IMR-90 (cell line): ENCODE measurements around the gene UBXN11. TPM values are rescaled to one million over a fixed set of nuclear protein-coding genes. Genes with fewer than 3 reads are reported as not detected.
A peak's percentile ranks its signal among the peaks of the same experiment; 100 is the strongest.

Experiments
- ATAC-seq: fragments of 200-7000 bp; cut with Tn5 transposase; 2 replicates; pipeline ENCODE4 v1.9.1; 2020; ENCODE audit warnings: low read depth, mild to moderate bottlenecking, moderate library complexity
- BruUV-seq: library from RNA; stranded (reverse); fragments of 400-500 nt; replicated peaks from 2 replicates; lab custom pipeline; 2021; lab: Mats Ljungman, UMichigan
- CTCF ChIA-PET: fragments of 300-600 bp; formaldehyde crosslinking; extraction: SDS; loops from one replicate; lab custom pipeline; 2021; ENCODE audit warnings: antibody characterized with exemption; lab: Yijun Ruan, JAX
- POLR2A ChIA-PET: fragments of 300-600 bp; sonication (Branson Sonifier 250); formaldehyde crosslinking; loops from one replicate; lab custom pipeline; 2022; ENCODE audit warnings: antibody characterized with exemption; ENCODE audit not compliant: unreplicated experiment; lab: Charles Lee
- DNase-seq: peaks from one replicate; pipeline ENCODE4 v3.0.0; 2013
- H2AFZ ChIP-seq: replicated peaks from 2 replicates; pipeline ENCODE3; 2013; ENCODE audit warnings: low read length, mild to moderate bottlenecking; ENCODE audit not compliant: poor library complexity
- H2AK5ac ChIP-seq: 2 replicates; pipeline ENCODE4 v1.6.1; 2013; ENCODE audit warnings: low read depth, low read length, inconsistent platforms
- H2AK9ac ChIP-seq: replicated peaks from 2 replicates; pipeline ENCODE3; 2013; ENCODE audit warnings: mild to moderate bottlenecking, low read depth, low read length, moderate library complexity; ENCODE audit not compliant: poor library complexity
- H2BK120ac ChIP-seq: 2 replicates; pipeline ENCODE4 v1.6.1; 2013; ENCODE audit warnings: low read depth, low read length, inconsistent platforms
- H2BK15ac ChIP-seq: 3 replicates; pipeline ENCODE4 v1.6.1; 2013; ENCODE audit warnings: low read depth, low read length, inconsistent platforms
- H2BK20ac ChIP-seq: 2 replicates; pipeline ENCODE4 v1.6.1; 2013; ENCODE audit warnings: low read depth, mild to moderate bottlenecking, inconsistent platforms, low read length, moderate library complexity
- H2BK5ac ChIP-seq: 2 replicates; pipeline ENCODE4 v1.6.1; 2013; ENCODE audit warnings: mild to moderate bottlenecking, low read depth, low read length, inconsistent platforms; ENCODE audit not compliant: poor library complexity, severe bottlenecking
- H3K14ac ChIP-seq: replicated peaks from 2 replicates; pipeline ENCODE4 v1.6.1; 2013; ENCODE audit warnings: low read depth, low read length, inconsistent platforms
- H3K18ac ChIP-seq: 2 replicates; pipeline ENCODE4 v1.6.1; 2013; ENCODE audit warnings: low read depth, low read length, control low read depth
- H3K23ac ChIP-seq: 2 replicates; pipeline ENCODE4 v1.6.1; 2013; ENCODE audit warnings: low read depth, low read length, inconsistent platforms
- H3K27ac ChIP-seq: 2 replicates; pipeline ENCODE4 v1.5.1; 2013; ENCODE audit warnings: mild to moderate bottlenecking, control low read depth, low read length; ENCODE audit not compliant: insufficient read depth
- H3K27me3 ChIP-seq: 2 replicates; pipeline ENCODE4 v1.6.1; 2013; ENCODE audit warnings: low read length; ENCODE audit not compliant: control insufficient read depth, insufficient read depth
- H3K36me3 ChIP-seq: 2 replicates; pipeline ENCODE4 v1.6.1; 2013; ENCODE audit warnings: low read length, mixed read lengths; ENCODE audit not compliant: control insufficient read depth, insufficient read depth
- H3K4ac ChIP-seq: 2 replicates; pipeline ENCODE4 v1.6.1; 2013; ENCODE audit warnings: low read depth, low read length, inconsistent platforms
- H3K4me1 ChIP-seq: 2 replicates; pipeline ENCODE4 v1.6.1; 2013; ENCODE audit warnings: low read length, mixed read lengths; ENCODE audit not compliant: control insufficient read depth, insufficient read depth
- H3K4me2 ChIP-seq: 2 replicates; pipeline ENCODE4 v1.6.1; 2013; ENCODE audit warnings: low read depth, mild to moderate bottlenecking, control low read depth, low read length, moderate library complexity
- H3K4me3 ChIP-seq: 2 replicates; pipeline ENCODE4 v1.5.1; 2013; ENCODE audit warnings: low read depth, mild to moderate bottlenecking, control low read depth, low read length, moderate library complexity; ENCODE audit not compliant: insufficient read depth
- H3K56ac ChIP-seq: 2 replicates; pipeline ENCODE4 v1.6.1; 2013; ENCODE audit warnings: low read length, inconsistent platforms; ENCODE audit not compliant: insufficient read depth; ENCODE audit errors: extremely low read depth
- H3K79me1 ChIP-seq, 2 experiments: 2 replicates each; pipeline ENCODE4 v1.6.1; 2013; ENCODE audit warnings: low read length in 2 of 2, inconsistent platforms in 1 of 2, low read depth in 1 of 2
- H3K9ac ChIP-seq: 2 replicates; pipeline ENCODE4 v1.6.1; 2013; ENCODE audit warnings: low read depth, low read length, control low read depth
- H3K9me1 ChIP-seq: 2 replicates; pipeline ENCODE4 v1.6.1; 2013; ENCODE audit warnings: low read length, inconsistent platforms; ENCODE audit not compliant: insufficient read depth
- H3K9me3 ChIP-seq: 2 replicates; pipeline ENCODE4 v1.6.1; 2013; ENCODE audit warnings: low read length; ENCODE audit not compliant: control insufficient read depth, insufficient read depth
- H4K20me1 ChIP-seq: 2 replicates; pipeline ENCODE4 v1.6.1; 2013; ENCODE audit warnings: low read length, inconsistent platforms; ENCODE audit not compliant: insufficient read depth
- H4K5ac ChIP-seq: 2 replicates; pipeline ENCODE4 v1.6.1; 2013; ENCODE audit warnings: mild to moderate bottlenecking, low read depth, low read length, control low read depth
- H4K8ac ChIP-seq, 2 experiments: 2 replicates each; pipeline ENCODE4 v1.6.1; 2013; ENCODE audit warnings: low read depth in 2 of 2, low read length in 2 of 2, control low read depth in 1 of 2, inconsistent platforms in 1 of 2
- H4K91ac ChIP-seq: 2 replicates; pipeline ENCODE4 v1.6.1; 2013; ENCODE audit warnings: low read depth, low read length, inconsistent platforms; ENCODE audit not compliant: insufficient read depth
- ELK1 ChIP-seq: fragments of 150-350 bp; IDR thresholded peaks from 2 replicates; pipeline ENCODE4 v1.6.1; 2016; ENCODE audit warnings: low read depth, mild to moderate bottlenecking, low read length, moderate library complexity, borderline replicate concordance
- MAFK ChIP-seq: IDR thresholded peaks from 2 replicates; pipeline ENCODE4 v1.6.1; 2012; ENCODE audit warnings: low read depth, low read length, improper control_type of control experiment
- RCOR1 ChIP-seq: IDR thresholded peaks from 2 replicates; pipeline ENCODE4 v1.6.1; 2012; ENCODE audit warnings: mild to moderate bottlenecking, low read length, improper control_type of control experiment; ENCODE audit not compliant: insufficient replicate concordance
- WGBS, 2 experiments: methylation state at CpG; one replicate each; pipeline versions ENCODE4 v1.1.5 to v1.1.7; 2013; ENCODE audit warnings: missing lambda C conversion rate in 2 of 2; ENCODE audit not compliant: insufficient read length in 1 of 2; ENCODE audit errors: extremely low coverage in 2 of 2; 5-methylcytosine and 5-hydroxymethylcytosine counted together
- dilution Hi-C: fragments of 300-500 bp; cut with HindIII; formaldehyde crosslinking; loops from one replicate; pipeline ENCODE4 v1.14.3; 2018; ENCODE audit warnings: low sequenced_read_pairs; ENCODE audit not compliant: unreplicated experiment
- in situ Hi-C: fragments of 300-500 bp; cut with MboI; formaldehyde crosslinking; loops from 3 replicates; pipeline ENCODE4 v1.14.3; 2019; ENCODE audit warnings: low sequenced_read_pairs, inconsistent platforms, mixed read lengths
- intact Hi-C: fragments of 100-400 bp; cut with micrococcal nuclease; formaldehyde crosslinking; loops from 2 replicates; pipeline ENCODE4 v1.10.0; 2022
- polyA plus RNA-seq, 3 experiments: library from polyadenylated mRNA; depleted of rRNA; stranded (reverse); fragments of >200 nt; gene quantifications; 2 replicates each; pipeline ENCODE4 v1.2.3, GENCODE V29; 2012; ENCODE audit warnings: low replicate concordance in 1 of 3
- total RNA-seq: library from RNA; depleted of rRNA; stranded (reverse); fragments of >200 nt; gene quantifications from 2 replicates; pipeline ENCODE4 v1.2.3, GENCODE V29; 2012

UBXN11 gene
- total and polyA plus RNA-seq, 2 of the 4 experiments (the other 2 are of a cell fraction) = 5.2 to 17.0 TPM

GRCh38 chr1:26337206-26337535 is 30.7 kb upstream of the UBXN11 start:
- no peak overlapping the region for H4K8ac ChIP-seq
- BruUV-seq = no TSS peak
- peaks cover 47% of the 10 kb centered on the region for H3K27me3 ChIP-seq
- no peaks in the 10 kb centered on the region for H3K79me1 ChIP-seq
- no peak overlapping the region for H2BK15ac ChIP-seq
- no peak overlapping the region for H2BK20ac ChIP-seq
- H2AFZ ChIP-seq = no peak overlapping the region
- no peak overlapping the region for H2AK5ac ChIP-seq
- no peaks in the 10 kb centered on the region for H4K20me1 ChIP-seq
- in situ Hi-C loops = no loop called here
- no peak overlapping the region for H3K4me3 ChIP-seq
- no peak overlapping the region for H4K5ac ChIP-seq
- no peak for DNase-seq
- H2BK120ac ChIP-seq = peak overlapping the region; percentile 15; the same call in 1 of the 2 replicates
- WGBS, 2 experiments = no CpG with 5 or more reads among the region's 7 CpGs
- no peak for TF ChIP-seq MAFK
- no peak for TF ChIP-seq ELK1
- TF ChIP-seq RCOR1 = no peak
- no peaks in the 10 kb centered on the region for H3K9me3 ChIP-seq
- H3K4me2 ChIP-seq = no peak overlapping the region
- ChIA-PET POLR2A (no interaction called here), CTCF (no interaction called here)
- H3K56ac ChIP-seq = no peak overlapping the region
- H3K27ac ChIP-seq = no peak overlapping the region
- dilution Hi-C loops = no loop called here
- intact Hi-C loops = no loop called here
- H3K9ac ChIP-seq = no peak overlapping the region
- H4K91ac ChIP-seq = no peak overlapping the region
- no peak overlapping the region for H3K18ac ChIP-seq
- H3K9me1 ChIP-seq = no peaks in the 10 kb centered on the region
- H3K23ac ChIP-seq = no peak overlapping the region
- ATAC-seq = no peak
- peak overlapping the region; percentile 61 for H2AK9ac ChIP-seq
- H2BK5ac ChIP-seq = no peak overlapping the region
- no peak overlapping the region for H3K14ac ChIP-seq
- H3K4ac ChIP-seq = no peak overlapping the region
- H3K4me1 ChIP-seq = peaks cover 4% of the 10 kb centered on the region; the same call in 1 of the 2 replicates
- no peaks in the 10 kb centered on the region for H3K36me3 ChIP-seq
